HepG2 (cell line): ENCODE results near the gene PCYT2. TPM values are rescaled to one million over a fixed set of nuclear protein-coding genes. Genes with fewer than 3 reads are reported as not detected.

Experiments used
- AFF4 ChIP-seq: sonication (generic); formaldehyde crosslinking; IDR thresholded peaks from 2 replicates; pipeline ENCODE4 v1.4.0; 2020; ENCODE audit warnings: missing genetic modification reagents
- BCL6 ChIP-seq: IDR thresholded peaks from 2 replicates; pipeline ENCODE4 v1.6.1; 2016; ENCODE audit warnings: missing genetic modification reagents, missing compliant biosample characterization
- ESRRA ChIP-seq: sonication (generic); formaldehyde crosslinking; IDR thresholded peaks from 2 replicates; pipeline ENCODE4 v1.5.1; 2020; ENCODE audit warnings: mild to moderate bottlenecking, low read depth, missing genetic modification reagents
- FOXO1 ChIP-seq: sonication (generic); formaldehyde crosslinking; IDR thresholded peaks from 2 replicates; pipeline ENCODE4 v1.4.0; 2020; ENCODE audit warnings: missing genetic modification reagents
- HNF4G ChIP-seq, 2 experiments: sonication (generic) in 1 of 2; formaldehyde crosslinking in 1 of 2; IDR thresholded peaks; 2 replicates each; pipeline versions ENCODE4 v1.4.0 to v1.6.1; 2011 to 2020; ENCODE audit warnings: borderline replicate concordance in 2 of 2, low read depth in 2 of 2, mild to moderate bottlenecking in 2 of 2, low read length in 1 of 2, missing genetic modification reagents in 1 of 2, moderate library complexity in 1 of 2
- ISX ChIP-seq: sonication (generic); formaldehyde crosslinking; conservative IDR thresholded peaks from 2 replicates; pipeline ENCODE4 v1.5.0; 2020; ENCODE audit warnings: missing genetic modification reagents
- KLF16 ChIP-seq, 2 experiments: sonication (generic) in 1 of 2; formaldehyde crosslinking in 1 of 2; IDR thresholded peaks; 2 replicates each; pipeline versions ENCODE4 v1.6.1 to v1.8.0; 2016 to 2023; ENCODE audit warnings: missing genetic modification reagents in 2 of 2, missing compliant biosample characterization in 1 of 2
- MYC ChIP-seq: sonication (generic); formaldehyde crosslinking; IDR thresholded peaks from 2 replicates; pipeline ENCODE4 v1.9.0; 2021; ENCODE audit warnings: missing genetic modification reagents, borderline replicate concordance
- PHF5A ChIP-seq: IDR thresholded peaks from one replicate; pipeline ENCODE4 v1.6.1; 2018; ENCODE audit warnings: low read depth, missing genetic modification reagents; ENCODE audit not compliant: unreplicated experiment
- PLRG1 ChIP-seq: fragments of 450-650 bp; conservative IDR thresholded peaks from 2 replicates; pipeline ENCODE4 v1.6.1; 2016
- USF2 ChIP-seq, 2 experiments: sonication (generic) in 1 of 2; formaldehyde crosslinking in 1 of 2; IDR thresholded peaks; 2 replicates each; pipeline versions ENCODE4 v1.5.1 to v1.6.1; 2011 to 2020; ENCODE audit warnings: borderline replicate concordance in 1 of 2, low read depth in 1 of 2, low read length in 1 of 2, mild to moderate bottlenecking in 1 of 2, missing genetic modification reagents in 1 of 2, moderate library complexity in 1 of 2
- ZFP62 ChIP-seq: sonication (generic); formaldehyde crosslinking; IDR thresholded peaks from 2 replicates; pipeline ENCODE4 v1.4.0; 2020; ENCODE audit warnings: missing genetic modification reagents
- ZNF138 ChIP-seq: sonication (generic); formaldehyde crosslinking; IDR thresholded peaks from 2 replicates; pipeline ENCODE4 v1.5.0; 2020; ENCODE audit warnings: mild to moderate bottlenecking, low read depth, missing genetic modification reagents
- ZNF205 ChIP-seq: IDR thresholded peaks from 2 replicates; pipeline ENCODE4 v1.6.1; 2018; ENCODE audit warnings: missing biosample characterization, missing genetic modification reagents
- ZNF230 ChIP-seq: sonication (generic); formaldehyde crosslinking; IDR thresholded peaks from 2 replicates; pipeline ENCODE4 v1.4.0; 2020; ENCODE audit warnings: mild to moderate bottlenecking, missing genetic modification reagents
- ZNF235 ChIP-seq: sonication (generic); formaldehyde crosslinking; IDR thresholded peaks from 2 replicates; pipeline ENCODE4 v1.8.1; 2023; ENCODE audit warnings: mild to moderate bottlenecking, missing genetic modification reagents, borderline replicate concordance
- ZNF274 ChIP-seq: sonication (generic); formaldehyde crosslinking; IDR thresholded peaks from 2 replicates; pipeline ENCODE4 v1.5.1; 2020; ENCODE audit warnings: mild to moderate bottlenecking, missing genetic modification reagents
- ZNF468 ChIP-seq: sonication (generic); formaldehyde crosslinking; IDR thresholded peaks from 2 replicates; pipeline ENCODE4 v1.8.0; 2022; ENCODE audit warnings: mild to moderate bottlenecking, moderate library complexity, missing genetic modification reagents
- ZNF740 ChIP-seq: sonication (generic); formaldehyde crosslinking; IDR thresholded peaks from 2 replicates; pipeline ENCODE4 v1.4.0; 2020; ENCODE audit warnings: missing genetic modification reagents
- ZNF761 ChIP-seq: sonication (generic); formaldehyde crosslinking; conservative IDR thresholded peaks from 2 replicates; pipeline ENCODE4 v1.4.0; 2020; ENCODE audit warnings: mild to moderate bottlenecking, missing genetic modification reagents
- polyA plus RNA-seq, 8 experiments: library from polyadenylated mRNA; depleted of rRNA in 3 of 8; stranded (reverse) in 7 of 8; unstranded in 1 of 8; fragments of >200 nt; fragmentation: Illumina TruSeq in 4 of 8; extraction: Trizol in 4 of 8; gene quantifications; 2 replicates each; pipeline versions ENCODE4 v1.2.1 to v1.2.3, GENCODE V29; 2011 to 2016; ENCODE audit warnings: low read depth in 4 of 8, missing spikeins in 1 of 8, mixed read lengths in 1 of 8; ENCODE audit not compliant: insufficient read depth in 1 of 8
- total RNA-seq, 5 experiments: library from RNA; depleted of rRNA; stranded (reverse); fragments of >200 nt; fragmentation: Illumina TruSeq; extraction: Trizol; gene quantifications; 2 replicates each; pipeline ENCODE4 v1.2.3, GENCODE V29; 2016; ENCODE audit warnings: low read depth in 1 of 5
- TF ChIP-seq, protein P1 (sequence below): sonication (generic); formaldehyde crosslinking; IDR thresholded peaks from 2 replicates; pipeline ENCODE4 v1.5.0; 2020; ENCODE audit warnings: missing genetic modification reagents, mild to moderate bottlenecking, borderline replicate concordance

Gene PCYT2
- total and polyA plus RNA-seq, 2 of the 13 experiments (the other 11 are each of a cell fraction or from before 2014, with no cell fraction given): 147 to 297 TPM

GRCh38 chr17:81860756-81861568 lies 50.2 kb downstream of the PCYT2 start (continued):
- TF ChIP-seq USF2 (IDR thresholded peaks at IDR 0.05; ENCODE audit: low read depth, low read length) (no peak), USF2 (CRISPR knock-in tag; IDR thresholded peaks at IDR 0.05; ENCODE audit: borderline replicate concordance) (peak; percentile 39; the same call in 1 of the 2 replicates), ESRRA (CRISPR knock-in tag) (peak; percentile 67; the same call in 1 of the 2 replicates), ZNF740 (CRISPR knock-in tag) (0 out of 2 replicates have a peak, but pooled peaks have one; percentile 83), ISX (CRISPR knock-in tag) (no peak), ZNF761 (peak; percentile 57; the same call in 1 of the 2 replicates), MYC (CRISPR knock-in tag) (peak; percentile 99), PLRG1 (no peak), HNF4G (IDR thresholded peaks at IDR 0.05; ENCODE audit: borderline replicate concordance, low read depth, low read length) (no peak), HNF4G (CRISPR knock-in tag; IDR thresholded peaks at IDR 0.05; ENCODE audit: borderline replicate concordance, low read depth) (peak; percentile 77), ZNF468 (CRISPR knock-in tag) (no peak; the same call in 1 of the 2 replicates), FOXO1 (peak; percentile 65), ZNF230 (CRISPR knock-in tag) (peak; percentile 59; the same call in 1 of the 2 replicates), ZNF205 (peak; percentile 83; the same call in 1 of the 2 replicates), KLF16 (CRISPR knock-in tag; IDR thresholded peaks at IDR 0.05) (peak; percentile 91 to 97; a peak in 3 of 4 replicates), BCL6 (peak; percentile 65; the same call in 1 of the 2 replicates), PHF5A (peak; percentile 40), ZNF274 (CRISPR knock-in tag) (peak; percentile 84; the same call in 1 of the 2 replicates), ZNF138 (CRISPR knock-in tag) (peak; percentile 76), ZFP62 (CRISPR knock-in tag) (no peak), AFF4 (CRISPR knock-in tag) (peak; percentile 84), ZNF235 (CRISPR knock-in tag) (peak; percentile 73; the same call in 1 of the 2 replicates)
- TF ChIP-seq, protein P1, sequence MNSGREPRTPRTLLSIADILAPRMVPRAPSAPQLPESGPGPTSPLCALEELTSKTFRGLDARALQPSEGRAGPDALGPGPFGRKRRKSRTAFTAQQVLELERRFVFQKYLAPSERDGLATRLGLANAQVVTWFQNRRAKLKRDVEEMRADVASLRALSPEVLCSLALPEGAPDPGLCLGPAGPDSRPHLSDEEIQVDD: 0 out of 2 replicates have a peak, but pooled peaks have one; percentile 5
